ENCODE results near the gene MACROD2.

Gene MACROD2

DNA sequence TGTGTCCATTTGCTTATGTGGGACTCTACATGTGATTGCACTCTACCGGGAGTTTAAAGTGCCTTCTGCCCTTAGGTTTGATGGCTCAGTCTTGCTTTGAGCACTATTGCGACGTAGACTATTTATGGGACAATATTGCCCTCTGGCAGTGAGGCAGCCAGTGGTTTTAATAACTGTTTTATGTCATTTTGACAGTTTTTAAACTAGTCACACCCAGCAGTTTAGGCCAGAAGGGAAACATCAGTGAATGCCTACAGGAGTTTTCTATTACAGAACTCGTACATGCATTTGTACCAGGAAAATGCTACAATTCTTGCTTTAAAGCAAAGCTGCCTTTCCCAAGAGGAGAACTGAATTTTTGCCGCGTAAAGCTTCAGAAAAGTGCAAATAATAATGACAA, 1764.3 kb downstream of the MACROD2 start:
- TF ChIP-seq, protein P1, sequence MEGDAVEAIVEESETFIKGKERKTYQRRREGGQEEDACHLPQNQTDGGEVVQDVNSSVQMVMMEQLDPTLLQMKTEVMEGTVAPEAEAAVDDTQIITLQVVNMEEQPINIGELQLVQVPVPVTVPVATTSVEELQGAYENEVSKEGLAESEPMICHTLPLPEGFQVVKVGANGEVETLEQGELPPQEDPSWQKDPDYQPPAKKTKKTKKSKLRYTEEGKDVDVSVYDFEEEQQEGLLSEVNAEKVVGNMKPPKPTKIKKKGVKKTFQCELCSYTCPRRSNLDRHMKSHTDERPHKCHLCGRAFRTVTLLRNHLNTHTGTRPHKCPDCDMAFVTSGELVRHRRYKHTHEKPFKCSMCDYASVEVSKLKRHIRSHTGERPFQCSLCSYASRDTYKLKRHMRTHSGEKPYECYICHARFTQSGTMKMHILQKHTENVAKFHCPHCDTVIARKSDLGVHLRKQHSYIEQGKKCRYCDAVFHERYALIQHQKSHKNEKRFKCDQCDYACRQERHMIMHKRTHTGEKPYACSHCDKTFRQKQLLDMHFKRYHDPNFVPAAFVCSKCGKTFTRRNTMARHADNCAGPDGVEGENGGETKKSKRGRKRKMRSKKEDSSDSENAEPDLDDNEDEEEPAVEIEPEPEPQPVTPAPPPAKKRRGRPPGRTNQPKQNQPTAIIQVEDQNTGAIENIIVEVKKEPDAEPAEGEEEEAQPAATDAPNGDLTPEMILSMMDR (conservative IDR thresholded peaks at IDR 0.05; ENCODE audit: control insufficient read depth, insufficient read depth, low read depth, low read length), result no peak
- H3K4me3 ChIP-seq (ENCODE audit: control insufficient read depth, low read depth, low read length), result no peak overlapping the region
- no peak for DNase-seq (ENCODE audit: low read depth)

DNA sequence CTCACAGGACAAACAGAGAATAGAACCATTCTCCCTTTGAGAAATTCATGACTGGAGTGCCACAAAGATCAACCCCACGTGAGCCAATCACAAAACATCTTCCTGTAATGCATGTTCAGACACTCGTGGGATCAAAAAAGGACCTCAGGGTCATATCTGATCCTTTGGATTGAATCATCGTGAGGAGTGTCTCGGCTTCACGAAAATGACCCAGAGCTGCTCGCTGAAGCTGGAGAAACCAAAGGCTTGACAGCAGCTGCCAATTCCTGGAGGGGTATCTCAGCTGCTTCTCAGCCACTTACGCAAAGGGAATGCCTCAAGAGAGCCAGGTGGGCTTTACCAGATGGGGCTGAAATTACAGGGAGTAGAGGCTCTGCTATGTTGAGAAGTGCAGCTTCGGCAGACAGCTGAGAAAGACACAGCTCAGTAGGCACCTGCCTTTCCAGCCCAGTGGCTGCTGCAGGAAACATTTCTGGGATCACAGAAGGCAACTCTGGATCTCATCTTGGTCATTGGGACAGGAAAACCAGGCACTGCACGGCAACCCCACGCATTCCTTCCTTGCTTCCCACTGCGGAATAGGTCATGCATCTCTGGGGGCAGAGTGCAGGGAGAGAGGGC, 1764.8 kb downstream of the MACROD2 start:
- H3K4me3 ChIP-seq (ENCODE audit: control insufficient read depth, low read depth, low read length), result no peak overlapping the region
- no peak for DNase-seq (ENCODE audit: low read depth)
- TF ChIP-seq, protein P1 (conservative IDR thresholded peaks at IDR 0.05; ENCODE audit: control insufficient read depth, insufficient read depth, low read depth, low read length), result no peak

DNA sequence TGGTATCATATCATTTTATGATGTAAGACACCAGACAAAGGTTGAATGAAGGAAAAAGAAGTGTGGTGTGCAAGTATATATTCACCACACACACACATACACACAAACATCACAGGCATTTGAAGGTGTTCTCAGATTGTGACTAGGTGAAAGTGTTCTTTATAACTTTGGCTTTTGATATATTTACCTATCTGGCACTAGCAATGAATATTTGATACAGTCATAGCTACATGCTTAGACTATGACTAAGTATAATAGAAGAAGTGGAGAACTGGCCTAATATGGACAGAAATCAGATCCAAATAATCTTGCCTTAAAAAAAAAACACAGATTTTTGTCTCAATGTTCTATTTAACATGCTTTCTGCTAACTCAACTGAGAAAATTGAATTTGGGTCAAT, 1768.0 kb downstream of the MACROD2 start:
- no peak for DNase-seq (ENCODE audit: low read depth)
- no peak overlapping the region for H3K4me3 ChIP-seq (ENCODE audit: control insufficient read depth, low read depth, low read length)
- TF ChIP-seq, protein P1 (conservative IDR thresholded peaks at IDR 0.05; ENCODE audit: control insufficient read depth, insufficient read depth, low read depth, low read length), result no peak

DNA sequence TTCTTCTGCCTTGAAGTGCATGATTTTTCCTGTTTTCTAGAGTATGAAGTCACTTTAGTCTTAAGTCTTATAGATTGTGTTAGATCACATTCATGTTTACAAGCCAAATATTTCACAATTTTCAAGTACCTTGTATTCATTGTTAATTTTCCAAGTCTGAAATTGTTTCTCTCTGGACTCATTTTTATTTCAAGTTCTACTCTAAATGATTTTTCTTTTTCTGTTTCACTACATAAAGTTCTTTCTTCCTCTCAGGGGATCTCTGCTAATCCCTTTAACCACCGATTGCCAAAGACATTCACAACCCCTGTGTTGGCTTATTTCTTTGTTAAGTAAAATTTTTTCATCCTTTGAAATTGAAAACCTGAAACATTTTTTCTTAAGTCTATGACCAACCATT, 1772.3 kb downstream of the MACROD2 start:
- H3K4me3 ChIP-seq (ENCODE audit: control insufficient read depth, low read depth, low read length), result no peak overlapping the region
- DNase-seq (ENCODE audit: low read depth), result no peak
- TF ChIP-seq, protein P1 (conservative IDR thresholded peaks at IDR 0.05; ENCODE audit: control insufficient read depth, insufficient read depth, low read depth, low read length), result no peak

DNA sequence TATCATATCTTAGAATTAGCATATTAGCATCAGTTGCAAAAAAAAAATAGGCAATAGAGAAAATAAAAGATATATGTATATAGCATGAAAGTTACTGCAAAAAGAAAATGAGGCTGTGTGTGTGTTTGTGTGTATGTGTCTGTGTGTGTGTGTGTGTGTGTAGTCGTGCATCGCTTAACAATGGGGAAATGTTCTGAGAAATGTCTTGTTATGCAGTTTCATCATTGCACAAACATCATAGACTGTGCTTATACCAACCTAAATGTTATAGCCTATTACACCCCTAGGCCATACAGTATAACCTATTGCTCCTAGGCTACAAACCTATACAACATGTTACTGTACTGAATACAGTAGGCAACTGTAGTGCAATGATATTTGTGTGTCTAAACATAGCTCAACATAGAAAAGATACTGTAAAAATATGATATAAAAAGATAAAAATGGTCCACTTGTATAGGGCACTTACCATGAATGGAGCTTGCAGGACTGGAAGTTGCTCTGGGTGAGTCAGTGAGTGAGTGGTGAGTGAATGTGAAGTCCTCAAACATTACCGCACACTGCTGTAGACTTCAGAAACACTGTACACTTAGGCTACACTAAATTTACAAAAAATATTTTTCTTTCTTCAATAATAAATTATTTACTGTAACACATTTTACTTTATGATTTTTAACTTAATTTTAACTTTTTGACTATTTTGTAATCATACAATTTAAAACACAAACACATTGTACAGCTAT, 1772.9 kb downstream of the MACROD2 start:
- TF ChIP-seq, protein P1 (conservative IDR thresholded peaks at IDR 0.05; ENCODE audit: control insufficient read depth, insufficient read depth, low read depth, low read length), result no peak
- H3K4me3 ChIP-seq (ENCODE audit: control insufficient read depth, low read depth, low read length), result no peak overlapping the region
- DNase-seq (ENCODE audit: low read depth), result no peak

DNA sequence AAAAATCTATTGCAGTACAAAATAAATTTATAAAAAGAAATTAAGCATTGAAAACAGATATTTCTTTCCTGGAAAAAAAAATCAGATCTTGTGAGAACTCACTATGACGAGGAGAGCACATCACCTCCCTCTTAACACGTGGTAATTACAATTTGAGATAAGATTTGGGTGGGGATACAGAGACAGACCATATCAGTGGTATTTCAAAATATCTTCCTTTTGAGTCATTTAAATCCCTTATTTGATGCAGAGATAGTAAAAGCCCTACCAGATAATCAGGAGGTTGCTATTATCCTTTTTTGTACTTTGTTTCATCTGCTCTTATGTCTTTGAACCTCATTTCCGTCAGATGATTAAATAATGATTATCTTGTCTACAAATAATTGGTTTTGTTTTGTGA, 1777.5 kb downstream of the MACROD2 start:
- H3K4me3 ChIP-seq (ENCODE audit: control insufficient read depth, low read depth, low read length), result no peak overlapping the region
- no peak for DNase-seq (ENCODE audit: low read depth)
- TF ChIP-seq, protein P1 (conservative IDR thresholded peaks at IDR 0.05; ENCODE audit: control insufficient read depth, insufficient read depth, low read depth, low read length), result no peak
